Stimulated activated CD4-positive, alpha-beta T cell treated with anti-CD3 and anti-CD28 coated beads, Interleukin-4, amount 100 ng/mL, for 48 hours (primary cell): ENCODE data around the gene DOK5.
"Not testable (repeated sequence)": the region's sequence is repeated elsewhere in the genome, so short reads cannot be mapped to it uniquely, and the experiment has no call there.

Source experiments
- DNase-seq, 2 donors: peaks; one replicate each; pipeline ENCODE4 v3.0.0-alpha.2; 2020; ENCODE audit warnings: low read depth in 2 of 2

Gene DOK5

DNA sequence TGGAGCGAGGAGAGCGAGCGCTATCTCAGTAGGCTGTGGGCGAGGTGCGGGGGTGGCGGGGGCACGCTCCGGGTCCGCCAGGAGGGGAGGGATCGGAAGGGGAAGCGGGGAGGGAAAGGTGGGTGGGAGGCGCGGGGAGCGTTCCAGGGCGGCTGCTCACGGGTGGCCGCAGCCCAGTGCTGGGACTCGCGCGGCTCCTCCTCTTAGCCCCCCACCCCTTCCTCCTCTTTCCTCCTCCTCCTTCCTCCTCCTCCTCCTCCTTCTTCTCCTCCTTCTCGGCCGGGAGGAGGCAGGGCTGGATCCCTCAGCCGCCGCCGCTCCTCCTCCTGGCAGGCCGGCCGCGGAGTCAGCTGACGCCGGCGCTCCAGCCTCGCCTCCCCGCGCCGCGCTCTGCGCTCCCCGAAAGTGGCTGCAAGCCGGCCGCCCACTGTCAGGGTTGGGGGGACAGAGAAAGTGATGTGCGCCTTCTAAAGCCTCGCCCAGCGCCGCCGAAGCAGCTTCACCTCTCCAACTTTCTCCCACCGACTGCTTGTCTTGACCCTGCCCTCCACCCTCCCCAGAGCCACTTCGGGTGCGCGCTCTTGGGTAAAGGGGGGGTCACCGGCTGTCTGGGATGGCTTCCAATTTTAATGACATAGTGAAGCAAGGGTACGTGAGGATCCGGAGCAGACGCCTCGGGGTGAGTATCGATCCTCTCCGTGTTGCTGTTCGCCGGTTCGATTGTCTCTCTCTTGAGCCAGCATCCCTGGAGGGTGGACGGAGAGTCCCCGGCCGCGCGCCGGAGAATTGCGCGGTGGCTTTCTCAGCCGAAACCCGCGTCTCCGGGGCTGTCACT is at the start of gene DOK5:
DOK5 (plus strand) TSS at position 260 of the 835 bp plus-strand sequence; CDS start at position 614, 354 bp downstream.
- no peak for DNase-seq

DNA sequence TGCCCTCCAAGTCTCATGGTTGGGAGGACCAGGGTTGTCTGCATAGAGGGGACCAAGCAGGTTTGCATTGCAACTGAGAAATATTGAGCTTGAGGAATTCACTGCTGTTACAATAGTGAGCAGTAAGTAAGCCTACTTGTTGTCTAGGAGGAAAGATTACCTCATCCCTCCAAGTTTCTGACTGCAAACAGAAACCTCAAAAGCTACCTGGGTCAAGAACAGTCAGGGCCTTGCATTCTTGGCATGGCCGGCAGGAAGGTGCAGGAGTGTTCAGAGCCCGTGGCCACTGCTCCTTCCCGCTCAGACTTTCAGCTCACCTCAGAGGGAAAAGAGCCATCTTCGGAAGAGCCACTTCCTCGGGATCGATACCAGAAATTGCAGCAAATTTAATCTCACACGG is 46.0 kb upstream of the DOK5 start:
- DNase-seq: no peak

DNA sequence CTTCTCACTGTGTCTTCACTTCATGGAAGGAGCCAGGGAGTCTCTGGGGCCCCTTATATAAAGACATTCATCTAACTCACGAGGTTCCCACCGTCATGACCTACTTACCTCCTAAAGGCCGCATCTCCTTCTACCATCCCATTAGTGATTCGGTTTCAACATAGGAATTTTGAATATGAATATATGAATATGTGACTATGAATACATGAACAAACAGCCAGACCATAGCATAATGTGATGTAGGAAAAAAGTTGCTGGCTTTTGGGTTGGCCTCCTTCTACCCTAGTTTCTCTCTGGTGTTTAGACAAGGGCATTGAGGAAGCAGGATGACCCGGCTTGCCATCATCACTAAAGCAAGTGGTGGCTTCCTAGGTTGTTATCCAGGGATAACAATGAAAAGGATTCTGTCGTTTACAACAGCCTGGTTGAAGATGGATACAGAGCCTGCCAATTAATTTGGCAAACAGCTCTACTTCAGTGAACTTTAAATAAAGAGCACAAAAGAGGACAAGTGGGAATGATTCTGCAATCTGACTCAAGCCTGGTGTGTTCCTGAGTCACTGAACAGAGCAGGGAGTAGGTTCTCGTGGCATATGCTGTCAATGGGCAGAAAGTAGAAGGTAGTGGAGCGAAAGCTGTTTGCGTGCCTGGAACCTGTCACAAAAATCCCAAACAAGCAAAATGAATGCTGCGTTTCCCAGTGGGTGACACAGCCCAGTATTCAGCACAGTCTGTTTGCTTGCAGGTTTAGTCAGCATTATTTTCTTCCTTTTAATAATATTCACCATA is 44.0 kb upstream of the DOK5 start:
- no peak for DNase-seq

DNA sequence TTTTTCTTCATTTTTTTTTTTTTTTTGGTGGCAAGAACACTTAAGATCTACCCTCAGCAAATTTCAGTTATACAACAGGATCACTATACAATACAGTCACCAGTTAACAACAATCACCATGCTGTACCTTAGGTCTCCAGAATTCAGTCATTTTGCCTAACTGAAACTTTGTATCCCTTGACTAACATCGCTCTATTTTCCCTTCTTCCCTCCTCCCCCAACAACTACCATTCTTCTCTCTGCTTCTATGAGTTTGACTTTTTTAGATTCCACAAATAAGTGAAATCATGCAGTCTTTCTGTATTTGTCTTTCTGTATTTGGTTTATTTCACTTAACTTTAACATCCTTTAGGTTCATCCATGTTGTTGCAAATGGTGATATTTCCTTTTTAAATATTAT is 42.4 kb upstream of the DOK5 start:
- DNase-seq: no peak

DNA sequence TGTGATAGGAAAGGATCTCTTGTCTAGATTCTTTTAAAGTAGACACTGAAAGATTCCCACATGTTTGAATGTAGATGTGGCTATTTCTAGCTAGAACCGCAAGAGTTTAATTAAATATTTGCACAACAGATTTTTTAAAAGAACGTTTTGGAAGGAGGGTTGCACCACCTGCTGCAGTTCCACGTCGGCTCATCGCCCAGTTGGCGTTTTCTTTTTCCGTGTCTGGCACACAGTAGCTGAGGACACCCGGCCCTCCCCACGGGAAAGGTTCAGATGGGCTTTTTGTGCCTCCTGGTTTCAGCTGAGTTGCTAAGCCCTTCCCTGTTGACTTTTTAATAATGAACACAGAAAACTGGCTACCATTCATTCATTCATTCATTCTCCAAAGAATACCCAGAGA is 41.8 kb upstream of the DOK5 start:
- DNase-seq: no peak

DNA sequence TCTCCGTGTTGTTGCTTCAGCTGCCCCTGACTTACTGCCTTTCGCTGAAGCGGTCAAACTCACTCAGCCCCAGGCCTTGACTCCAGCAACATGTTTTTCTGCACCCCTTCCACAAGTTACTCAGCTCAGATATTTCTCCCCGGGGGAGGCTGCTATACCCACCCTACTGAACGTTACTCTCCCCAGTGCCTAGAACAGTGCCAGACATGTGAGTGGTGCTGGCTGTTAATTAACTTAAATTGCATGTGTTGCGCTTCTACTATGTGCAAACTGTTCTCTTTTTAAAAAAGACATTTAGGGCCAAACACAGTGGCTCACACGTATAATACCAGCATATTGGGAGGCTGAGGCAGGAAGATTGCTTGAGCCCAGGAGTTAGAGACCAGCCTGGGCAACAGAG is 41.2 kb upstream of the DOK5 start:
- no peak for DNase-seq

DNA sequence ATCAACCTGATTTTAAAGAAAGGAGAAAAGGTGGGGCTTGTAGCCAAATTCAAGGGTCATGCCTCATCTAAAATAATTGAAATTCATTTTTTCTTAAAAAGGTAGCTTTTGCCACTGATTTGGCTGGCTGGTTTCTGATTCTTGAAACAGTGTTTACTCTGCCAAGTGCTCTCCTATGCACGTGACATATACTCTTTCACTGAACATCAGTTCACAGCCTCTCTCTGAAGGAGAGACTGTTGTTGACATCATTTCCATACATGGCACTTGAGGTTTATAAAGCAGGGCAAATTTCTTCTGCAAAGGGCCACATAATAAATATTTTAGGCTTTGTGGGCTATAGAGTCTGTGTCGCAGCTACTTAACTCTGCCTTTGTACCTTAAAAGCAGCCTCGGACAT is 40.4 kb upstream of the DOK5 start:
- DNase-seq: no peak

DNA sequence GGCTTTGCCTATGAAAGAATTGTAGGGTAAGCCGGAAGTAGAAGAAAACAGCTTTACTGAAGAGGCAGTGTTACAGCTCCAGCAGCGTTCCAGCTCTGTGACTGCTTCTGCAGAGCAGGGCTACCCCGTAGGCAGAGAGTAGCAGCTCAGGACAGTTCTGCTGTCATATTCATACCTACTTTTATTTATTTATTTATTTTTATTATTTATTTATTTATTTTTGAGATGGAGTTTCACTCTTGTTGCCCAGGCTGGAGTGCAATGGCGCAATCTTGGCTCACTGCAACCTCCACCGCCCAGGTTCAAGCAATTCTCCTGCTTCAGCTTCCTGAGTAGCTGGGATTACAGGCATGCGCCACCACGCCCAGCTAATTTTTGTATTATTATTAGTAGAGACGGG is 39.0 kb upstream of the DOK5 start:
- DNase-seq: not testable (repeated sequence)

DNA sequence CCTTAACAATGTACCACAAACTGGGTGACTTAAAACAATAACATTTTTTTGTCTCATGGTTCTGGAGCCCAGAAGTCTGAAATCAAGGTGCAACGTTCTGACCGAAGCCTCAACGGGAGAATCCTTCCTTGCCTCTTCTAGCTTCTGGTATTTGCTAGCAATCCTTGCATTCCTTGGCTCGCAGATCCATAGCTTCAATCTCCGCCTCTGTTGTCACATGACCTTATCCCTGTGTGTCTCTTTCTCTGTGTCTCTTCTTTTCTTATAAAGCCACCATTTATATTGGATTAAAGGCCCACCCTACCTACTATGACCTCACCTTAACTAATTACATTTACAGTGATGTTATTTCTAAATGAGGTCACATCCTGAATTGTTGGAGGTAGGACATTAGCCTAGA is 37.2 kb upstream of the DOK5 start:
- DNase-seq: no peak

DNA sequence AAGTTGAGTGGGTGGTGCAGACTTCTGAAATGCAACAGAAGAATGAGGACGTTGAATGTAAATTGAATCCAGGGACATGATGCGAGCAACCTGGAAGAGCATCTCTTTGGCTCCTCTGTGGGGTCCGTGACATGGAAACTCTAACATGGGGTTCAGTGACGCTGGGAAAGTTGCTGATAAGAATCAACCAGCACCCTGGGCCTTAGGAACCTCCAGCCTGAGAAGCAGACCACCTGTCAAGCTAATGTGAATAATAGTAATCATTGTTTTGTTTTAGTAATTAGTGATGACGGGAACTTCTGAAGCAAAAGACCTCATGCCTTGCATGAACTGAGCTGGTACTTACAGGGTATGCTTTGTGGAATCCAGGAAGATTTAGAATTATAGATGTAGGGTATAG is 25.2 kb upstream of the DOK5 start:
- DNase-seq: no peak

DNA sequence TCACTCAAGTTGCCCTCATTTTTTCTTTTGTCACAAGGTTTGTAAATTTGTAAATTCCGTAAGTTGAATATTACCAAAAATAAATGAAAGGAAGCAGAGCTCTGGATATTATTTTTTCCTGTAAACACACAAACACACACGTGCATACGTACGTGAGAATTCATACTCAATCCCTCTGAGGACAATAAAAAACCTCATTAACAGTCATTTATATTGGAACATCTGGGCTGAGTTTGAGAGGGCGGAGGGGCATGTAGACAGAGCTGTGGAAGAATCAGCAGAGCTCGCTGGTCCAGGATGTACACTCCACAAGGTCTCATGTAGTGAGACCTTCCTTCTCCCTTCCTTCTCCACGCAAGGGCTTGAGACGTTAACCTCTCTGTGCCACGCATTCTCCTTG is 24.2 kb upstream of the DOK5 start:
- DNase-seq: no peak

DNA sequence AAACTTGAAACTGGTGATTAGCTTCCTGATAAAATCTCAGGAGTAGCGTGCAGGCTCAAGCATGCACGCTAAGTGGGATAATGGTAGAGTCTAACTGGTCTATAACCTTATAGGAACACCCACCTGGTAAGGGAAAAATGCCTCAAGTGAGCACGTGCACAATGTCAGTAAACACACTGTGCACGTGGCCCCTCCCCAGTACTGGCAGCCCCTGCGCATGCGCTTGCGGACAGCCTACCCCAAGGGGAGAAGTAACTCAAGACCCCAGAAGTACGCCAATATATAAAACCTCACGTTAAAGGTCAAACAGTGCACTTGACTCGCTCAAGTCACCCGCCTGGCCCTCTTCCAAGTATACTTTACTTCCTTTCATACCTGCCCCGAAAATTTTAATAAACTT is 23.1 kb upstream of the DOK5 start:
- no peak for DNase-seq

DNA sequence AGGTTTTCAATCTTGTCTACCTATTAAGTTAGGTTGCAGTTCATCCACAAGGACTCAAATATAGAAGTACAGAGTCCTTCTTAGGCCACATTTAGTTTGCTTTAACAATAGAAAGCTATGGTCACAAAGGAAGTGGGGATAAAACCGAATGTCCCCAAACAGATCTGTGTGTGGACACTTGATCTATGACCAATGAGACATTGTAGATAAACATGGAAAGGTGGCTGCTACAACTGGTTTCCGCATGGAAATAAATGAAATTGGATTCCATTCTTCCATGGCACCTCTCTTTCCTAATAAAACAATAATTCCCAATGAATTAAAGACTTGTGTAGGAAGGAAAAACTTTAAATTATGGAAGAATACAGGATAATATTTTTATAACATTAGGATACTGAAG is 20.4 kb upstream of the DOK5 start:
- no peak for DNase-seq

DNA sequence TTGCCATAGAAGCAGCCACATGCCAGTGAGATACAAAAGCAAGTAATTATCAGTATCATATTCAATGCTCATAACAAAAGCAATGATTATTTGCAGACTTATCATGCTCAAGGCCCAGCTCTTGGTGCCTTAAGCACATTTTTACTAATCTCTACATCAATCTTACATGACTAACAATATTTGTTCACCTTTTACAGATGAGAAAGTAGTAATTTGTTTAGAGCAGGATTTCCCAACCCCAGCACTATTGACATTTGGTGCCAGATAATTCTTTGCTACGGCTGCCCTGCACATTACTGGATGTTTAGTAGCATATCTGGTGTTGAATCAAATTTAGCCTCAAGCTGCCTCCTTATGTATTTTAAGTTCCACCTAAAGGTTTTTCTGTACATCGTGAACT is 19.0 kb upstream of the DOK5 start:
- DNase-seq: no peak

DNA sequence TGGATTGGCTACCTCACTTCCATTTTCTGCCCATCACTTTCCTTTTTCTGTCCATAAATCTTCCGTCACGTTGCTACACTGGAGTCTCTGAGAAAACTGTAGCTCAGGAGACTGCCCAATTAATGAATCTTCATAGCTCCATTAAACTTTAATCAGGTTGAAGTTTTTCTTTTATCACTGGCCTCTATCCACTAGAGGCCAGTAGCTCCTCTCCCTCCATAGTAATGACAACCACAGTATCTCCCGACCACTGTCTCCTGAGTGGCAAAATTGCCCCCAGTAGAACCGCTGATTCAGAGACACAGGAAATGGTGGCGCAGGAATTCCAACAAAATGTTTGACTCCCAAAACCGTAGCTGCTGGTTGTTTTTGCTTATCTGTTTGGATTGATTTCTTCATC is 18.4 kb upstream of the DOK5 start:
- no peak for DNase-seq

DNA sequence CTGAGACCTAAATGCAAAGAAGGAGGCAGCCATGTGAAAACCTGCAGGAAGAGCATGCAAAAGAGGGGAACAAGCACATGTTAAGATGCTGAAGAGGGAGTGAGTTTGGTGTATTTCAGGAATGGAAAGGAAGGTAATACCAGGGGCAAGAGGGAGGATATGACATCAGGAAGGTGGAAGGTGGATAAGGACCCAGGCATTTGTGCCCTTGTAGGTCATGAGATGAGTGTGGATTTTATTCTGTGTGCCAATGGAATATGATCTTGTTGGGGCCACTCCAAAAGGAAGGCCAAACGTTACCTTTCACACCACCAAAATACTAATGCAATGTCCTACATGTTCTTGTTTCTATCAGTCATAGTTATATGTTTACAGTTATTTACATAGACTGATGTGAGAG is 17.2 kb upstream of the DOK5 start:
- no peak for DNase-seq

DNA sequence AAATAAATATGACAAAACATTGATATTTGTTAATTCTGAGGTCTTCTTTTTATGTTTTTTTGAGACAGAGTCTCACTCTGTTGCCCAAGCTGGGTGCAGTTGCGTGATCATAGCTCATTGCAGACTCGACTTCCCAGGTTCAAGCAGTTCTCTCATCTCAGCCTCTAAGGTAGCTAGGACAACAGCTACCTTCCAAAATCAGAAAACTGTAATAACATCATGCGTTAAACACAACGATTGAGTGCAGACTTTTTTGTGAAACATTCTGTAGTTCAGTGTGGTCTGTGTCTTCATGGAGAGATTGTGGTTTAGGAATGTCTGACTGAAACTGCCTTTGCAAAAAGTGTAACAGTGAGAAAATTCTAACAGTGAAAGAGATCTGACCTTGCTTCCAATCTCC is 16.1 kb upstream of the DOK5 start:
- no peak for DNase-seq

DNA sequence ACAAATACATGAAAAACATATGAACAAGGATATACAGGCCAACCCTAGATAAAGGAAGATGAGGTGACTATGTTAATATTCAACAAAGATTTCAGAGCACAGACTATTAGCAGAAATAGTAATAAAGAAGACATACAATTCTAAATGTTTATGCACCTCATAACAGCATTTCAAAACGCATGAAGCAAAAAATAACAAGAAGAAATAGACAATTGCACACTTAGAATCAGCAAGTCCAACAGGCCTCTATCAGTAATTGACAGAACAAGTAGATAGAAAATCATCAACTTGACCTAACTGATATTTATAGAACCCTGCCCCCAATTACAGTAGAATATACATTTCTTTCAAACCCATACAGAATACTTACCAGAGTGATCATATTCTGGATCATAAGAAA is 11.4 kb upstream of the DOK5 start:
- DNase-seq: no peak

DNA sequence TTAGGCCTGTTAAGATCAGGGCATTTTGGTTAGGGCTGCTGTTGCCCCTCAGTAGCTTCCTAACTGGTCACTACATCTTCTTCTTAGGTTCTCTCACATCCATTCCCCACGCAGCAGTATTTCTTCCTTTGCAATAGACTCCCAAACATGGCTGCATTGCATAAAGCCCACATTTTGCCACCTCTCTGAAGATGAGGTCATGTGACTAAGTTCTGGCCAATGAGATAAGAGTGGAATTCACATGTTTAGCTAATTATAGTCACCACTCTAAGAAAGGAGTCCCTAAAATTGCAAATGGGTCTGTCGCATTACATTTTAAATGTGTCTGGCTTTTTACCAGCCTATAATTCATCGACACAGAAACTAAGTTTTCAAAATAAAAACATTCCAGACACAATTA is 9.3 kb upstream of the DOK5 start:
- no peak for DNase-seq

DNA sequence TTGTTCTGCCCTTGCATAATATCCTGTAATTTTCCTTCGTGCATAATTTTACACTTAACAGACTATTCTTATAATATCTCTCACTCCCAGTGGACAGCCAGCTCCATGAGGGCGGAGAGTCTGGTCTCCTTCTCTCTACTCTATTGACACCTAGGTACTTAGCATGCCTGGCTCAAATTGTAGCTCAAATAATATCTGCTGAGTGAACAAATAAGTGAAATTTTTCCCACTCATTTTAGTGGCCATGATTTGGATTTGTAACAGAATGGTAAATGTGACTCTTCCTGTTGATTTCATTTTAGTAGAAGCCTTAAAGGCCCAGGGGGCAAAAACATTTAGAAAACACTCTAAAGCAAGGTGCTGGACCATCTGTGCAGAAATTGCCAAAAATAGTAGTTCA is 7.8 kb upstream of the DOK5 start:
- DNase-seq: no peak

DNA sequence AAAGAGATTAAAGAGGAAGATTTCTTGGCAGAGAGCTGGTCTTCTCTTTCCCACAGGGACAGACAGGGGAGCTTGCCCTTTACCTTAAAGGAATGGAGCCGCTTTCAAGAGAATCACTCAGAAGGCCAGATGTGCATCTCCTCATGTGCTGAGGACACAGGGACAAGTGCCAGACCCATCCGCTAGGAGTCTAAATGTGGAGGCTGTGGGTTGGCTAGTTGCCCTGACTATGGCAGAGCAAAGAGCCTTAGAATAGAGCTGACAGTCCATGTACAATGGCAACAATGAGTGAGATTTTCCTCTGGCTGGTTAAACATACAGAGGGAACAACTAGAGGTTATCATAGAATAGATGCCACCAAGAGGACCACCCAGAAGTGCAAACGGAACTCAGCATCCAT is 7.3 kb upstream of the DOK5 start:
- no peak for DNase-seq

DNA sequence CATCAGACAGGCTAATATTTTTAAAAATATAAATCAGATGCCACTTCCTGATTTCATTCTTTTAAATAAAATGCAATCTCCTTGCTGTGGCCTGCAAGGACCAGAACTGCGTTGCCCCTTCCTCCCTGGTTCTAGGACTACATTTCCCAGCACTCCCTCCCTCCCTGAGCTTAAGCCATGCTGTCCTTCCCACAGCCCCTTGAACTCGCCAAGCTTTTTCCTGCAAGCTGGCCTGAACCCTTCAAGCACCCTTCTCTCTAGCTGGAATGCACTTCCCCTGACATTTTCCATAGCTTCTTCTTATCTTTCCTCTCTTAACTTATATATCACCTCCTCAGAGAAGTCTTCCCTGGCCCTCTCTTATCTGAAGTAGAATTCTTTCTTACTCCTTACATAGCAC is 6.1 kb upstream of the DOK5 start:
- DNase-seq: no peak

DNA sequence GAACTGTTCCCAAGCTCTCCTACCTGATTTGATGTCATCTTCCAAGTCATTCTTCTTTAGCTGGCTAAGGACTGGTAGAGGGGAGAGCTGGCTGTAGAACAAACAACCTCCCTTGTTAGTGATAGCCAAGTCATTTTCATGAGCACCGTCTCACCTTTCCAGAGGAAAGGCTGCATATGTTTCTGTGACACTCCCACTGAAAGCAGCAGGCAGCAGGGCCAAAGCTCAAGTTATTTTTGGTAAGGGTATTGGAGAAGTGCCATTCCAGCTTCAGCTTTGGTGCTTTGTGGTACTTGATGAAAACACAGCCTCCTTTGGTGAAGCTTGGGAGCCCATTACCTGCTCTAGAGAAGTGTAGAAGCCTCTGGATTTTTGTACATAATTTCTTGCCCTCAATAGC is 5.4 kb upstream of the DOK5 start:
- DNase-seq: no peak
